K562 (cell line): ENCODE results near the gene MATK. TPM values are rescaled to one million over a fixed set of nuclear protein-coding genes. Genes with fewer than 3 reads are reported as not detected.

ENCODE experiments used
- ATF2 ChIP-seq: sonication (generic); formaldehyde crosslinking; IDR thresholded peaks from 2 replicates; pipeline ENCODE4 v1.8.1; 2022; ENCODE audit warnings: missing genetic modification reagents
- E2F4 ChIP-seq: sonication (generic); formaldehyde crosslinking; IDR thresholded peaks from 2 replicates; pipeline ENCODE4 v1.8.0; 2022; ENCODE audit warnings: mild to moderate bottlenecking, low read depth, missing genetic modification reagents
- EGR1 ChIP-seq: fragments of 450-650 bp; conservative IDR thresholded peaks from 2 replicates; pipeline ENCODE4 v1.6.1; 2017; ENCODE audit warnings: mild to moderate bottlenecking
- ELF1 ChIP-seq: fragments of 200-800 bp; sonication (Bioruptor generic); IDR thresholded peaks from 2 replicates; pipeline ENCODE4 v1.6.1; 2016; ENCODE audit warnings: missing genetic modification characterization, missing compliant biosample characterization
- GATA2 ChIP-seq: sonication (generic); formaldehyde crosslinking; IDR thresholded peaks from 2 replicates; pipeline ENCODE4 v1.4.0; 2020; ENCODE audit warnings: mild to moderate bottlenecking, missing genetic modification reagents
- HDAC1 ChIP-seq, 2 experiments: fragments of 450-650 bp; IDR thresholded peaks; 2 replicates each; pipeline ENCODE4 v1.6.1; 2016 to 2017; ENCODE audit warnings: inconsistent platforms in 1 of 2, mild to moderate bottlenecking in 1 of 2, moderate library complexity in 1 of 2
- HNRNPL ChIP-seq: fragments of 200-400 bp; formaldehyde crosslinking; IDR thresholded peaks from 2 replicates; pipeline ENCODE4 v1.6.1; 2017; ENCODE audit warnings: low read depth, mild to moderate bottlenecking, low read length
- HOXB6 ChIP-seq: fragments of 250-450 bp; sonication (Bioruptor Pico); IDR thresholded peaks from 2 replicates; pipeline ENCODE4 v1.5.1; 2022; ENCODE audit warnings: mild to moderate bottlenecking, borderline replicate concordance
- KDM2B ChIP-seq: fragments of 250-450 bp; sonication (Bioruptor Pico); IDR thresholded peaks from 2 replicates; pipeline ENCODE4 v1.8.0; 2021; ENCODE audit warnings: mild to moderate bottlenecking, moderate library complexity
- MECOM ChIP-seq: fragments of 250-450 bp; sonication (Bioruptor Pico); IDR thresholded peaks from 2 replicates; pipeline ENCODE4 v1.8.0; 2022; ENCODE audit warnings: inconsistent platforms
- PHF8 ChIP-seq: fragments of 200-600 bp; sonication (generic); IDR thresholded peaks from 2 replicates; pipeline ENCODE4 v1.6.1; 2012; ENCODE audit warnings: mixed run types, mild to moderate bottlenecking, inconsistent platforms, low read length, moderate library complexity, borderline replicate concordance
- POLR2A ChIP-seq: fragments of 450-650 bp; conservative IDR thresholded peaks from 2 replicates; pipeline ENCODE4 v1.6.1; 2016
- POLR2B ChIP-seq: fragments of 450-650 bp; IDR thresholded peaks from 2 replicates; pipeline ENCODE4 v1.6.1; 2018; ENCODE audit warnings: low read depth; ENCODE audit not compliant: partially characterized antibody
- POLR2H ChIP-seq: IDR thresholded peaks from 2 replicates; pipeline ENCODE4 v1.6.1; 2016; ENCODE audit warnings: missing genetic modification characterization, low read depth, mild to moderate bottlenecking, control low read depth, missing compliant biosample characterization, moderate library complexity
- PTRF ChIP-seq: fragments of 450-650 bp; IDR thresholded peaks from 2 replicates; pipeline ENCODE4 v1.6.1; 2016; ENCODE audit warnings: mild to moderate bottlenecking, missing genetic modification characterization, missing compliant biosample characterization
- RBM14 ChIP-seq: fragments of 200-400 bp; formaldehyde crosslinking; IDR thresholded peaks from 2 replicates; pipeline ENCODE4 v1.6.1; 2018; ENCODE audit warnings: low read depth, mild to moderate bottlenecking, low read length, moderate library complexity, borderline replicate concordance; ENCODE audit not compliant: insufficient read depth
- SMAD3 ChIP-seq: fragments of 450-650 bp; formaldehyde crosslinking; conservative IDR thresholded peaks from 2 replicates; pipeline ENCODE4 v1.4.0; 2020; ENCODE audit warnings: mild to moderate bottlenecking
- SREBF2 ChIP-seq: sonication (generic); formaldehyde crosslinking; IDR thresholded peaks from 2 replicates; pipeline ENCODE4 v1.4.0; 2020; ENCODE audit warnings: mild to moderate bottlenecking, missing genetic modification reagents
- TCFL5 ChIP-seq: fragments of 250-450 bp; sonication (Bioruptor Pico); conservative IDR thresholded peaks from 2 replicates; pipeline ENCODE4 v1.6.1; 2021; ENCODE audit warnings: mild to moderate bottlenecking, moderate library complexity, matching md5 sums
- TEAD4 ChIP-seq, 2 experiments: sonication (generic) in 1 of 2; formaldehyde crosslinking in 1 of 2; IDR thresholded peaks; 2 replicates each; pipeline versions ENCODE4 v1.6.1 to v1.8.0; 2012 to 2022; ENCODE audit warnings: borderline replicate concordance in 1 of 2, inconsistent platforms in 1 of 2, low read length in 1 of 2, mild to moderate bottlenecking in 1 of 2, missing genetic modification reagents in 1 of 2
- ZBTB2 ChIP-seq: fragments of 450-650 bp; IDR thresholded peaks from 2 replicates; pipeline ENCODE4 v1.6.1; 2016; ENCODE audit warnings: antibody characterized with exemption
- ZNF134 ChIP-seq: fragments of 250-450 bp; sonication (Bioruptor Pico); conservative IDR thresholded peaks from 2 replicates; pipeline ENCODE4 v1.4.0; 2020
- ZNF263 ChIP-seq: sonication (generic); formaldehyde crosslinking; IDR thresholded peaks from 2 replicates; pipeline ENCODE4 v1.8.0; 2022; ENCODE audit warnings: mild to moderate bottlenecking, missing genetic modification reagents, borderline replicate concordance
- ZNF316 ChIP-seq: fragments of 450-650 bp; IDR thresholded peaks from 2 replicates; pipeline ENCODE4 v1.6.1; 2016
- ZNF384 ChIP-seq: IDR thresholded peaks from 2 replicates; pipeline ENCODE4 v1.6.1; 2012; ENCODE audit warnings: low read depth, low read length, improper control_type of control experiment
- ZNF444 ChIP-seq: fragments of 250-450 bp; sonication (Bioruptor Pico); IDR thresholded peaks from 2 replicates; pipeline ENCODE4 v1.4.0; 2020; ENCODE audit warnings: mild to moderate bottlenecking, moderate library complexity
- polyA plus RNA-seq, 8 experiments: library from polyadenylated mRNA; depleted of rRNA in 4 of 8; stranded (reverse) in 5 of 8; unstranded in 3 of 8; fragments of >200 nt; fragmentation: Nextera tagmentation in 2 of 8; fragmentation: Illumina TruSeq in 1 of 8; extraction: Ambion mirVana in 2 of 8; extraction: Trizol in 1 of 8; gene quantifications; 2 replicates each; pipeline versions ENCODE4 v1.2.1 to v1.2.3, GENCODE V29; 2011 to 2014; ENCODE audit warnings: inconsistent platforms in 1 of 8, missing spikeins in 1 of 8
- total RNA-seq, 7 experiments: library from RNA; depleted of rRNA in 6 of 7; stranded (reverse); fragments of >200 nt in 6 of 7; fragmentation: Illumina TruSeq in 2 of 7; extraction: Trizol in 2 of 7; gene quantifications; 2 replicates each; pipeline versions ENCODE4 v1.2.1 to v1.2.3, GENCODE V29; 2011 to 2021; ENCODE audit warnings: low replicate concordance in 1 of 7

The MATK gene
- total and polyA plus RNA-seq, 9 of the 15 experiments (the other 6 are each of a cell fraction or from before 2014, with no cell fraction given): 0.08 to 41.5 (median 21.4) TPM

- TF ChIP-seq MECOM (CRISPR knock-in tag) (no peak), ZNF263 (CRISPR knock-in tag) (no peak; the same call in 1 of the 2 replicates), ZNF384 (no peak), POLR2A (peak; percentile 97), HDAC1 (IDR thresholded peaks at IDR 0.05) (peak in 1 of 2 experiments; percentile 87; a peak in 2 of 4 replicates), SREBF2 (no peak), SMAD3 (CRISPR knock-in tag) (peak; percentile 77), PHF8 (peak; percentile 95), KDM2B (no peak), ATF2 (no peak), PTRF (tag) (no peak), POLR2H (tag) (peak; percentile 84), ZNF444 (no peak), ELF1 (tag) (peak; percentile 93), TCFL5 (0 out of 2 replicates have a peak, but pooled peaks have one; percentile 43), E2F4 (no peak), HOXB6 (CRISPR knock-in tag) (no peak), ZNF316 (no peak), GATA2 (CRISPR knock-in tag) (no peak), HNRNPL (no peak), ZNF134 (CRISPR knock-in tag) (no peak), ZBTB2 (peak; percentile 100), RBM14 (no peak), EGR1 (peak; percentile 65; the same call in 1 of the 2 replicates), TEAD4 (IDR thresholded peaks at IDR 0.05; ENCODE audit: low read length) (peak; percentile 23; the same call in 1 of the 2 replicates), TEAD4 (CRISPR knock-in tag; IDR thresholded peaks at IDR 0.05; ENCODE audit: borderline replicate concordance) (no peak), POLR2B (peak; percentile 98)
Observed at GRCh38 chr19:3762501-3763459, 23.4 kb downstream of the MATK start, which contains the start of gene MRPL54 (continued).
